Activated CD4-positive, alpha-beta T cell treated with anti-CD3 and anti-CD28 coated beads, Interleukin-2, amount 10 ng/mL, durations not matched to agents 24 days and 14 days (primary cell): ENCODE results near the gene B4GALT3. TPM values are rescaled to one million over a fixed set of nuclear protein-coding genes. Genes with fewer than 3 reads are reported as not detected.
A peak's percentile ranks its signal among the peaks of the same experiment; 100 is the strongest.

Source experiments
- DNase-seq: peaks from one replicate; pipeline ENCODE4 v3.0.0; 2022
- H3K27ac Mint-ChIP-seq: one replicate; pipeline ENCODE4 v1.8.0; 2022; ENCODE audit warnings: mild to moderate bottlenecking, mixed read lengths
- H3K27me3 Mint-ChIP-seq: one replicate; pipeline ENCODE4 v1.8.0; 2022; ENCODE audit warnings: mixed read lengths
- H3K36me3 Mint-ChIP-seq: one replicate; pipeline ENCODE4 v1.8.0; 2022; ENCODE audit warnings: low read depth, mild to moderate bottlenecking, mixed read lengths
- H3K4me1 Mint-ChIP-seq: one replicate; pipeline ENCODE4 v1.8.0; 2021; ENCODE audit warnings: mixed read lengths
- H3K4me3 Mint-ChIP-seq: one replicate; pipeline ENCODE4 v1.8.0; 2022; ENCODE audit warnings: mild to moderate bottlenecking, moderate library complexity, mixed read lengths
- H3K9me3 Mint-ChIP-seq: one replicate; pipeline ENCODE4 v1.8.0; 2021; ENCODE audit warnings: mixed read lengths
- intact Hi-C: fragments of 100-400 bp; cut with micrococcal nuclease; formaldehyde crosslinking; loops from one replicate; pipeline ENCODE4 v1.15.1; 2023
- total RNA-seq: library from RNA; stranded (reverse); gene quantifications from 2 replicates; pipeline ENCODE4 v1.2.3, GENCODE V29; 2022

The B4GALT3 gene
- total RNA-seq, 1 donor from 2014 or later = 69.9 TPM

DNA sequence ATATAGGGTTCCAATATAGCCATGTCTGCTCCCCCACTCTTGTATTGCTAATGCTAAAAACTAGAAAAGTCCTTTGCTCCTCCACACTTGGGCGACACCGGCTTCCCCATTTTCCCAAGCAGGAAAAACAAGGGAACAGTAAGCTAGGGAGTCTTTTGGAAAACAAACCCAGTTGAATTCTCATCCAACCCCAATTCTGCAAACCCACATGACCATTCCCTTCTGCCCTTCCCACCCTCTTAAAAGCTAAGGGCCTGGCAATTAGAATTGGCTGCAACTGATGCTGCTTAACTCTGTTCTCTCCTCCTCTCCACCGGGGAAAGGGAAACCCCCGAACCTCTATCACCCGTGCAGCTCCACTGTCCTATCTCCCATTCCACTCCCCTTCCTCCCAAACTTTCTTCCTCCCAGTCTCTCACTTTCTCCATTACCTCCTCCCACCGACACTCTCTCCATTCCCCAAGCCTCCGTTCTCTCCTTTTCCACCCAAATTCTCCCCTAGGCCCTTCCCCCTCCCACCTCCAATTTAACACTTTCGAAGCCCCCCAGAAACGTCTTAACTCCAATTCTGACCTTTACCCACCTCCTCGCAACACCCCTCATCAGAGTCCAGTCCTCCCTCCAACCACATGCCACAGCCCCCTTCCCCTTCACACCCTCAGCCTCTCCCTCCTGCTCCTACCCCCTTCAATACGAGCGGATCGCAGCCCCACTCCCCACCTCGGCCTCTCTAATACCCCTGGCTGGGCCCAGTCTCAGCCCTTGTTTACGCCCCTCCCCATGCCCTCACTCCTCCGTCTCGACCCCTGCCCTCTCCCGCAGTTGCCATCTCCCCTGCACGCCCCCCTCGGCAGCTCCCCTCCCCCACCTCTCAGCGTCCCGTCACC, 45.5 kb downstream of the B4GALT3 start:
- Mint-ChIP-seq H3K36me3 (peaks cover 41% of the 10 kb centered on the region), H3K27me3 (no peaks in the 10 kb centered on the region), H3K4me3 (no peak overlapping the region), H3K9me3 (no peaks in the 10 kb centered on the region), H3K4me1 (peaks cover 51% of the 10 kb centered on the region), H3K27ac (no peak overlapping the region)
- peak; percentile 71 for DNase-seq
- intact Hi-C loops = loop anchor here (1.0 to 5.0 kb wide), 5 partner anchors 12 to 71 kb away; partner anchors contain the start of genes ARHGAP30, NDUFS2, PPOX and UFC1

- no peak for DNase-seq
- intact Hi-C loops = loop anchor here (5.0 kb wide), 1 partner anchor 63 kb away; the partner anchor contains the start of gene ARHGAP30
- Mint-ChIP-seq H3K4me1 (peaks cover 57% of the 10 kb centered on the region), H3K27me3 (no peaks in the 10 kb centered on the region), H3K36me3 (peaks cover 49% of the 10 kb centered on the region), H3K4me3 (no peak overlapping the region), H3K9me3 (no peaks in the 10 kb centered on the region), H3K27ac (no peak overlapping the region)
Observed at GRCh38 chr1:161130266-161130665, 47.0 kb downstream of the B4GALT3 start.

DNA sequence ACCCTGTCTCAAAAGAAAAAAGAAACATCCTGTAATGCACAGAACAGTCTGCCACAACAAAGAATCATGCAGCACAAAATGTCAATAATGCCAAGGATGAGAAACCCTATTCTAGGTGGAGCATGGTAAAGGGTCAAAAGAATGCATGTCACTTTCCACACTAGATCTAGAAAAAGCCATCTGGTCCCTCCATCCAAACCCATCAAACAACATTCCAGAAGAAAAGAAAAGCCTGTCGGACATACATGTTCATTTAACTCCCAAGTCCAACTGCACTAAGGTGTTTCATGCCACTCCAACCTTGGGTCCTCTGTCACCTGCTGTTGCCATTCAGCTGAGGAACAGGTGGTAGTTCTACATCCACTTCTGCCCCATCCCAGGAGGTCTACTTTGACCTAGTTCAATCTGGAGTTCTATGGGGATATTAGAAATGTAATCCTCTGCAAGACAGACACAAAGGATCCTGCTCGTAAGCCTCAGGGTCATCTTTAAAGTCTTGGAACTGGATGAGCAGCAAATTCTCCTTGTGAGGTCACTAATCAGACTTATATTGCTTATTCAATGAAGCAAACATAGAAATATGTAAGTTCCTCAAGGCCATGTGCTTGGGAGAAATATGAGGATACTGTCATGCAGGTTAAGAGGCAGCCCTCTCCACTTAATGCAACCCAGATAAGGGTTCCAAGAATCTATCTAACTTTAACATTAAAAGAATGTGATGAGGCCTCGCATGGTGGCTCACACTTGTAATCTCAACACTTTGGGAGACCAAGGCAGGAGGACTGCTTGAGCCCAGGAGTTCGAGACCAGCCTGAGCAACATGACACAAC, 48.5 kb downstream of the B4GALT3 start:
- Mint-ChIP-seq H3K4me3 (no peak overlapping the region), H3K27ac (no peak overlapping the region), H3K9me3 (no peaks in the 10 kb centered on the region), H3K27me3 (no peaks in the 10 kb centered on the region), H3K36me3 (peaks cover 55% of the 10 kb centered on the region), H3K4me1 (peaks cover 57% of the 10 kb centered on the region)
- intact Hi-C loops = no loop called here
- no peak for DNase-seq

DNA sequence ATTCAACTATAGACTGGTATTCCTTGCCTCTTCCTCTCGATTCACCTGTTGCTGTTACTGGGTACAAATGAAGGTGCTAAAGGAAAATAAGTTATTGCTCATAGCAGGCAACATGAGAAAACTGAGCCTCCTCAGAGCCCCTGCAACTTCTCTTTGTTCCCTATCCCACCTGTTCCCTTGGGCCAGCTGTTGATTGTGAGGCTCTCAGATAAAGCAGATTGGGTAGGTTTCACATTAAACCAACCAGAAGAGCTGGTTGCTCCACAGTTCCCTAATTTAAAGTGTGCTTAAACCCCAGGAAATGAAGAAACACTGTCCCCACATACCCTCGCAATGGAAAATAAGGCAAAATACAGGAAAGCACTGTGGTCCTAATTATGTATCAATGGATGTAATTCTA, 49.7 kb downstream of the B4GALT3 start:
- no peak for DNase-seq
- intact Hi-C loops = no loop called here
- no peak overlapping the region for H3K27ac Mint-ChIP-seq
- H3K36me3 Mint-ChIP-seq = peaks cover 67% of the 10 kb centered on the region
- peaks cover 57% of the 10 kb centered on the region for H3K4me1 Mint-ChIP-seq
- H3K4me3 Mint-ChIP-seq = no peak overlapping the region
- no peaks in the 10 kb centered on the region for H3K27me3 Mint-ChIP-seq
- no peaks in the 10 kb centered on the region for H3K9me3 Mint-ChIP-seq

DNA sequence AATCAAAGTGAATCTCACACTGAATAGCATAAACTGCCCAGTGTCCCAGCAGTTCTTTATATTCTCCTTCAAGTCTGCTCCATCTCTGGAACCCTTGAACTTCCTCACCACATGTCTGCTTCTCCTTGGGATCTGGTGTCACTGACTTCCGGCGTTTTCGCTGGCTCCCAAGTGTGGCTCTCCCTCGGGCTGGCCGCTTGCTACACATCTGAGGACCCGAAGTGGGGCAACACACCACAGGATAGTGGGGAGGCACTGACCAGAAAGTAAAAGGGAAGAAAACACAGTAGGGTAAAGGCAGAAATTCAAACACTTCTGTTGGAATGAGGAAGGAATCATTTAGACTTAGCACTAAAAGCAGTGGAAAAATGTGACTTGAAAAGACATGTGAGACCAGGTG, 54.3 kb downstream of the B4GALT3 start:
- H3K36me3 Mint-ChIP-seq = peaks cover 72% of the 10 kb centered on the region
- peaks cover 45% of the 10 kb centered on the region for H3K4me1 Mint-ChIP-seq
- H3K4me3 Mint-ChIP-seq = no peak overlapping the region
- no peaks in the 10 kb centered on the region for H3K27me3 Mint-ChIP-seq
- H3K27ac Mint-ChIP-seq = no peak overlapping the region
- intact Hi-C loops = no loop called here
- DNase-seq = no peak
- H3K9me3 Mint-ChIP-seq = no peaks in the 10 kb centered on the region

DNA sequence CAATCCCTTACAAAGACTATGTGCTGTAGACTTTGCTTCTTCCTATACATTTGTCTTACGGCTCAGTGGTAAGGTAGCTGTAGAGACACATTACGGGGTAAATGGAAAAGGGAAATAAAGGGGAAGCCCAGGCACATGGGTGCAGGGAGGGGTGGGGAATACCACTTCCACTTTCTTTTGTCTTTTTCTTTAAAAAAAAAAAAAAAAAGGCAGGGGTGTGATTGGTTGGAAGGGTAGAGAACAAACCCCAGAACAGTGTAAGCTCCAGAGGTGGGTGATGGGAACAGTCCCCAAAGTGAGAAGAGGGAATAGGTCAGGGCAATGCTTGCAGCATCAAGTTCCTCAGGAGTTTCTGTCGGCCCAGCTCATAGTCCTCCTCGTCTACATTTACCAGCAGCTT, 55.5 kb downstream of the B4GALT3 start:
- peaks cover 64% of the 10 kb centered on the region for H3K36me3 Mint-ChIP-seq
- peaks cover 41% of the 10 kb centered on the region for H3K4me1 Mint-ChIP-seq
- DNase-seq = no peak
- no peak overlapping the region for H3K4me3 Mint-ChIP-seq
- no peaks in the 10 kb centered on the region for H3K9me3 Mint-ChIP-seq
- H3K27me3 Mint-ChIP-seq = no peaks in the 10 kb centered on the region
- intact Hi-C loops = no loop called here
- H3K27ac Mint-ChIP-seq = peak overlapping the region; percentile 42

Other genes with a start within 250 kb of the B4GALT3 start
- gene ITLN2, start 222.7 kb downstream of the B4GALT3 start, total RNA-seq = not detected in 2 replicates
- 9.1 and 21.4 TPM in 2 replicates for gene F11R, start 156.4 kb downstream of the B4GALT3 start, total RNA-seq
- 41.7 and 49.7 TPM in 2 replicates for gene TSTD1, start 138.5 kb downstream of the B4GALT3 start, total RNA-seq
- gene USF1, start 131.5 kb downstream of the B4GALT3 start, total RNA-seq = 46.5 and 48.6 TPM in 2 replicates
- gene ARHGAP30, start 107.6 kb downstream of the B4GALT3 start, total RNA-seq = 134 and 139 TPM in 2 replicates
- gene NECTIN4, start 87.9 kb downstream of the B4GALT3 start, total RNA-seq = 0.05 TPM in 1 of 2 replicates, not detected in the other
- gene KLHDC9, start 79.1 kb downstream of the B4GALT3 start, total RNA-seq = not detected in 2 replicates
- gene PFDN2, start 59.5 kb downstream of the B4GALT3 start, total RNA-seq = 173 and 178 TPM in 2 replicates
- 46.7 and 48.2 TPM in 2 replicates for gene NIT1, start 59.4 kb downstream of the B4GALT3 start, total RNA-seq
- 45.7 and 46.2 TPM in 2 replicates for gene DEDD, start 44.8 kb downstream of the B4GALT3 start, total RNA-seq
- 84.2 and 86.6 TPM in 2 replicates for gene UFC1, start 23.5 kb downstream of the B4GALT3 start, total RNA-seq
- 32.7 and 34.7 TPM in 2 replicates for gene USP21, start 18.0 kb downstream of the B4GALT3 start, total RNA-seq
- 28.6 and 31.1 TPM in 2 replicates for gene PPOX, start 11.1 kb downstream of the B4GALT3 start, total RNA-seq
- 0.33 and 0.66 TPM in 2 replicates for gene ADAMTS4, start 21.5 kb upstream of the B4GALT3 start, total RNA-seq
- 88.4 and 89.6 TPM in 2 replicates for gene NDUFS2, start 24.9 kb upstream of the B4GALT3 start, total RNA-seq
- 0.63 TPM in 1 of 2 replicates, not detected in the other for gene FCER1G, start 37.8 kb upstream of the B4GALT3 start, total RNA-seq
- not detected in 2 replicates for gene APOA2, start 46.1 kb upstream of the B4GALT3 start, total RNA-seq
- gene TOMM40L, start 48.6 kb upstream of the B4GALT3 start, total RNA-seq = 25.6 and 28.4 TPM in 2 replicates
- gene NR1I3, start 60.7 kb upstream of the B4GALT3 start, total RNA-seq = not detected in 2 replicates
- 0.14 TPM in 1 of 2 replicates, not detected in the other for gene PCP4L1, start 81.2 kb upstream of the B4GALT3 start, total RNA-seq
- gene MPZ, start 132.5 kb upstream of the B4GALT3 start, total RNA-seq = 2.8 and 3.0 TPM in 2 replicates
- gene SDHC, start 136.9 kb upstream of the B4GALT3 start, total RNA-seq = 174 and 182 TPM in 2 replicates
- not detected in 2 replicates for gene CFAP126, start 190.4 kb upstream of the B4GALT3 start, total RNA-seq